GM12874 (cell line): ENCODE data around the gene CPA5.

Source experiments
- CTCF ChIP-seq: IDR thresholded peaks from 2 replicates; pipeline ENCODE4 v1.5.1; 2011; ENCODE audit warnings: low read depth, mild to moderate bottlenecking, control low read depth, low read length, moderate library complexity; ENCODE audit not compliant: insufficient read depth

CPA5 gene

GRCh38 chr7:130363026-130363847, 18.6 kb downstream of the CPA5 start:
- TF ChIP-seq CTCF = no peak

- no peak for TF ChIP-seq CTCF
These were observed 19.8 kb downstream of the CPA5 start for GRCh38 chr7:130364451-130364850.

GRCh38 chr7:130365088-130365487, 20.5 kb downstream of the CPA5 start:
- TF ChIP-seq CTCF = no peak

- TF ChIP-seq CTCF = no peak
These were observed 21.2 kb downstream of the CPA5 start for GRCh38 chr7:130365511-130366441.

- TF ChIP-seq CTCF = no peak
These were observed 21.9 kb downstream of the CPA5 start for GRCh38 chr7:130366564-130366963.

GRCh38 chr7:130367088-130367755, 22.6 kb downstream of the CPA5 start:
- TF ChIP-seq CTCF = no peak
